ENCODE measurements around the gene CPA1. TPM values are rescaled to one million over a fixed set of nuclear protein-coding genes. Genes with fewer than 3 reads are reported as not detected.

CPA1 gene
- total and polyA plus RNA-seq, 12 donors: 0.35 to 3.8 (median 2.7) TPM; not detected in 4

DNA sequence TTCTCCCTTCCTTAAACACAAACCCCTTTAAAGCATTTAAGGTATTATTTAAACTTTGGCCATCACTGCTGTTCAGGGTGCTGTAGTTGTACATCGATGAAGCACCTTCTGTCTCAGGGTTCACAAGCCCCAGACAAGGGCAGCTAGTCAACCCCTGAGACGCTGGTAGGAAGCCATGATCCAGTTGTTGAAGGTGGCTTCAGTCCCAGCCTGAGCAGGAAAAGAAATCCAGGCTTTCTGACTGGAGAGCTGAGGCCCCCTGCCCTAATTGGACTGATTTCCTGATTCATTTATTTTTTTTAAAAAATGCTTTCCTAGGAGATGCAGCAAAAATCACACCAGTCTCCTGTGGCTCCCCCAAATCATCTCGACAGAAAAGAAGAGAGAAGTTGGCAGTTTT is 15.8 kb downstream of the CPA1 start:
- peaks cover 0 to 25% (median 0%) of the 10 kb centered on the region in 9 donors for H3K36me3 ChIP-seq
- DNase-seq: no peak
- no peak overlapping the region for H3K4me3 ChIP-seq
- no peak for ATAC-seq
- H3K9me3 ChIP-seq: no peaks in the 10 kb centered on the region
- H3K27ac ChIP-seq: no peak overlapping the region
- TF ChIP-seq, protein P1, sequence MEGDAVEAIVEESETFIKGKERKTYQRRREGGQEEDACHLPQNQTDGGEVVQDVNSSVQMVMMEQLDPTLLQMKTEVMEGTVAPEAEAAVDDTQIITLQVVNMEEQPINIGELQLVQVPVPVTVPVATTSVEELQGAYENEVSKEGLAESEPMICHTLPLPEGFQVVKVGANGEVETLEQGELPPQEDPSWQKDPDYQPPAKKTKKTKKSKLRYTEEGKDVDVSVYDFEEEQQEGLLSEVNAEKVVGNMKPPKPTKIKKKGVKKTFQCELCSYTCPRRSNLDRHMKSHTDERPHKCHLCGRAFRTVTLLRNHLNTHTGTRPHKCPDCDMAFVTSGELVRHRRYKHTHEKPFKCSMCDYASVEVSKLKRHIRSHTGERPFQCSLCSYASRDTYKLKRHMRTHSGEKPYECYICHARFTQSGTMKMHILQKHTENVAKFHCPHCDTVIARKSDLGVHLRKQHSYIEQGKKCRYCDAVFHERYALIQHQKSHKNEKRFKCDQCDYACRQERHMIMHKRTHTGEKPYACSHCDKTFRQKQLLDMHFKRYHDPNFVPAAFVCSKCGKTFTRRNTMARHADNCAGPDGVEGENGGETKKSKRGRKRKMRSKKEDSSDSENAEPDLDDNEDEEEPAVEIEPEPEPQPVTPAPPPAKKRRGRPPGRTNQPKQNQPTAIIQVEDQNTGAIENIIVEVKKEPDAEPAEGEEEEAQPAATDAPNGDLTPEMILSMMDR (IDR thresholded peaks at IDR 0.05): no peak
- intact Hi-C loops (cut with DNase I): no loop called here
- WGBS, 2 donors: 53 to 63% methylated on average over 3 of the region's 3 CpGs
- peaks cover 0 to 37% (median 6%) of the 10 kb centered on the region in 9 donors for H3K4me1 ChIP-seq
- no peaks in the 10 kb centered on the region for H3K27me3 ChIP-seq

DNA sequence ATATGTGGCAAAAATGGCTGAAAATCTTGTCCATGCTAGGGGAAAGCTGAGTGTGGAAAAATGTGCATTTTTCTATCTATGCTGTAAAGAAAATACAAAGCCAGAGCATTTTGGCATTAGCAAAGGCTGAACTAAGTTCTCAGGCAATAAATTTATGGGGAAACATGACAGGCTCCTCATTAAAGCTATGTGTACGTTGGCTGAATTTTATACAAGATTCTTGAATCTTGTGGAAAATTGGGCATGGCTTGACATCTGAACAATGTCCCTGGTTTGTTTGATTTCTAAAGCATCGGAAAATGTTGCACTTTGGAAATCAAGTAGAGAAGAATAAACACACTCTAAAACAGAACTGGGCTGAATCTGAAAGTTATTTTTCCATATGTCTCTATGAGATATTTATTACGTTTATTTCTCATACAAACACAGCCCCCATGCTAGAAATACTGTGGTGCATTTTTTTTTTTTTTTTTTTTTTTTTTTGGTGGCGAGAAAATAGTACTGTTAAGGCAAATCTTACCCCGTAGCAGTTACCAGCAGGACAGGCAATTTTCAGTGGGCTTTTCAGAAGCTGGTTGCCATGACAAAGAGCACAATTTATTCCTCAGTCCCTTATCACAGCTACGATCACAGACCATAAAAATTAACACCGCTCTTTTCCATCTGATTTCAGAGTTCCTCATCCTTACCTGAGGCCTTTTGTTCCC is 16.9 kb downstream of the CPA1 start:
- no peak for ATAC-seq
- Histone ChIP-seq H3K4me1 (peaks cover 0 to 37% (median 6%) of the 10 kb centered on the region in 9 donors), H3K36me3 (peaks cover 0 to 29% (median 0%) of the 10 kb centered on the region in 9 donors), H3K4me3 (no peak overlapping the region), H3K27ac (no peak overlapping the region), H3K27me3 (no peaks in the 10 kb centered on the region), H3K9me3 (no peaks in the 10 kb centered on the region)
- WGBS, 2 donors: 89 to 90% methylated on average over 7 of the region's 7 CpGs
- DNase-seq: no peak
- intact Hi-C loops (cut with DNase I): no loop called here
- TF ChIP-seq, protein P1 (IDR thresholded peaks at IDR 0.05): no peak

DNA sequence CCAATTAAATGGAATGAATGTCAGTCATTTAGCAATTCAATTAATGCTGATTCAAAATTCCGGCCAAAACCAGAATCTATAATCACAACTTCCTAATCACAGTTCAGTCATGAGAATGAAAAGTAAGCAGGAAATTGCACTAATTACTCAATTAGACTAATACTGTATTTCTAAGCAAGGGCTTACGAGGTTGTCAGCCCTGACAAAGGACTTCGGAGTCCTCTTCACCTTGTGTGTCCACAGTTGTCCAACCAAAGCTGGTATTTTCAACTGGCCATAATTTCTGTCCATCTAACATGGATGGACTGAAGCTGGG is 17.4 kb downstream of the CPA1 start:
- H3K4me3 ChIP-seq: no peak overlapping the region
- H3K4me1 ChIP-seq: peaks cover 0 to 32% (median 3%) of the 10 kb centered on the region in 9 donors
- no peak for DNase-seq
- no peaks in the 10 kb centered on the region for H3K27me3 ChIP-seq
- TF ChIP-seq, protein P1 (IDR thresholded peaks at IDR 0.05): no peak
- ATAC-seq: no peak
- H3K36me3 ChIP-seq: peaks cover 0 to 34% (median 0%) of the 10 kb centered on the region in 9 donors
- H3K9me3 ChIP-seq: no peaks in the 10 kb centered on the region
- no peak overlapping the region for H3K27ac ChIP-seq
- WGBS, 2 donors: 95 to 96% methylated on average over 3 of the region's 3 CpGs
- intact Hi-C loops (cut with DNase I): no loop called here

DNA sequence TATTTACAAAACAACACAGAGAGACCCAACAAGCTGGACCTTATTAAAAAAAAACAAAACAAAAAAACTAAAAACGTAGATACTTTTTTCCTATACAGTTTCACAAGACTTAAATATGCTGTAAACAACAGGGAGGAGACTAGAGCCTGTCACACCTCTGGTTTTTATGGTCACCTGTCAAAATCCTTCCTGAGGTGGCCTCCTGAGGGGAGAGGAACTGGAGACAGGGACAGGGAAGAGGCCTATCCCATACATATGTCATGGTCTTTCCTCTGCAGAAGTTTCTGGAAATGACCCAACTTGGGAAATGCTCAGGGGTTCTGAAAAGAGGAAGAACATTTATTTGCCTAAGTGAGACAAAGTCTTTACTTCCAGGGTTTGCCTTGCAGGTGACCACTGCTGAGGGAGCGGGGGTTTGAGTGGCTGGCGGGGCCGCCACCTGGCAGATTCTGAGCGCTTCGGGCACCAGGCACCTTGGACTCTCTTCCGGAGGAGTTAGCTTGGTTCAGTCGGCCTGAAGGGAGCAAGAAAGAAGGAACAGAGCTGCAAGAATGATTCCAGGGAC is 18.3 kb downstream of the CPA1 start:
- 81 to 88% methylated on average over 8 of the region's 8 CpGs for WGBS, 2 donors
- Histone ChIP-seq H3K27me3 (no peaks in the 10 kb centered on the region), H3K27ac (no peak overlapping the region), H3K4me1 (peaks cover 0 to 23% (median 0%) of the 10 kb centered on the region in 9 donors), H3K36me3 (peaks cover 0 to 43% (median 0%) of the 10 kb centered on the region in 9 donors), H3K9me3 (no peaks in the 10 kb centered on the region), H3K4me3 (no peak overlapping the region)
- DNase-seq (no peak), ATAC-seq (no peak)
- TF ChIP-seq, protein P1 (IDR thresholded peaks at IDR 0.05): no peak
- intact Hi-C loops (cut with DNase I): no loop called here

Data from heart right ventricle (tissue), 16 donors.